SK-N-MC (cell line): ENCODE results near the gene RNF115.
"Not testable (repeated sequence)": the region's sequence is repeated elsewhere in the genome, so short reads cannot be mapped to it uniquely, and the experiment has no call there.

Experiments used
- DNase-seq: peaks from one replicate; pipeline ENCODE4 v3.0.0-alpha.2; 2011; ENCODE audit warnings: low read depth, low spot score
- H3K27ac ChIP-seq: fragments of 200-600 bp; sonication (generic); 2 replicates; pipeline ENCODE4 v1.5.1; 2016; ENCODE audit warnings: mixed run types
- H3K36me3 ChIP-seq: fragments of 200-600 bp; sonication (generic); 2 replicates; pipeline ENCODE4 v1.6.1; 2017; ENCODE audit warnings: antibody characterized with exemption, low read length, mixed read lengths; ENCODE audit not compliant: insufficient read depth
- H3K4me3 ChIP-seq: fragments of 200-600 bp; sonication (generic); 2 replicates; pipeline ENCODE4 v1.5.1; 2016
- H3K9ac ChIP-seq: fragments of 200-600 bp; sonication (generic); 2 replicates; pipeline ENCODE4 v1.8.0; 2017; ENCODE audit warnings: mixed run types, mixed read lengths; ENCODE audit not compliant: insufficient read length
- H3K9me3 ChIP-seq: fragments of 200-600 bp; sonication (generic); 2 replicates; pipeline ENCODE4 v1.6.1; 2017; ENCODE audit warnings: low read depth, mild to moderate bottlenecking, antibody characterized with exemption, low read length, moderate library complexity, mixed read lengths
- EZH2 ChIP-seq: fragments of 200-600 bp; sonication (generic); IDR thresholded peaks from one replicate; pipeline ENCODE4 v1.6.1; 2017; ENCODE audit warnings: antibody characterized with exemption
- FOXP2 ChIP-seq: optimal IDR thresholded peaks from 2 replicates; pipeline ENCODE3; 2011; ENCODE audit warnings: mild to moderate bottlenecking, moderate library complexity; ENCODE audit not compliant: insufficient read depth; ENCODE audit errors: extremely low read length, control extremely low read depth
- POLR2AphosphoS5 ChIP-seq: IDR thresholded peaks from 2 replicates; pipeline ENCODE4 v1.6.1; 2012; ENCODE audit warnings: mild to moderate bottlenecking, low read depth, low read length, borderline replicate concordance

RNF115 gene

GRCh38 chr1:145806844-145807243, 17.1 kb downstream of the RNF115 start:
- no peaks in the 10 kb centered on the region for H3K9me3 ChIP-seq
- no peak overlapping the region for H3K4me3 ChIP-seq
- H3K9ac ChIP-seq: no peak overlapping the region
- no peak for TF ChIP-seq FOXP2
- no peak for TF ChIP-seq EZH2
- no peak for TF ChIP-seq POLR2AphosphoS5
- no peak for DNase-seq
- no peak overlapping the region for H3K27ac ChIP-seq
- H3K36me3 ChIP-seq: no peaks in the 10 kb centered on the region

GRCh38 chr1:145806408-145806807, 17.5 kb downstream of the RNF115 start:
- no peak for TF ChIP-seq FOXP2
- DNase-seq: no peak
- no peak overlapping the region for H3K9ac ChIP-seq
- H3K9me3 ChIP-seq: no peaks in the 10 kb centered on the region
- no peaks in the 10 kb centered on the region for H3K36me3 ChIP-seq
- no peak overlapping the region for H3K4me3 ChIP-seq
- H3K27ac ChIP-seq: no peak overlapping the region

GRCh38 chr1:145805057-145805456, 18.8 kb downstream of the RNF115 start:
- Histone ChIP-seq H3K4me3 (no peak overlapping the region), H3K9me3 (no peaks in the 10 kb centered on the region), H3K9ac (no peak overlapping the region), H3K27ac (no peak overlapping the region), H3K36me3 (no peaks in the 10 kb centered on the region)
- no peak for TF ChIP-seq FOXP2
- no peak for TF ChIP-seq EZH2
- TF ChIP-seq POLR2AphosphoS5: no peak
- no peak for DNase-seq

GRCh38 chr1:145804235-145805045, 19.5 kb downstream of the RNF115 start:
- TF ChIP-seq EZH2 (no peak), FOXP2 (no peak), POLR2AphosphoS5 (no peak)
- H3K9me3 ChIP-seq: no peaks in the 10 kb centered on the region
- no peak overlapping the region for H3K27ac ChIP-seq
- H3K4me3 ChIP-seq: no peak overlapping the region
- DNase-seq: no peak
- H3K9ac ChIP-seq: no peak overlapping the region
- no peaks in the 10 kb centered on the region for H3K36me3 ChIP-seq

GRCh38 chr1:145799806-145800205, 24.1 kb downstream of the RNF115 start:
- Histone ChIP-seq H3K36me3 (no peaks in the 10 kb centered on the region), H3K27ac (no peak overlapping the region), H3K9me3 (0 out of 2 replicates have a peak, but pooled peaks cover 3% of the 10 kb centered on the region), H3K4me3 (no peak overlapping the region), H3K9ac (no peak overlapping the region)
- TF ChIP-seq POLR2AphosphoS5: no peak
- no peak for TF ChIP-seq EZH2
- TF ChIP-seq FOXP2: no peak
- no peak for DNase-seq

GRCh38 chr1:145796753-145797152, 27.1 kb downstream of the RNF115 start:
- Histone ChIP-seq H3K9ac (no peak overlapping the region), H3K4me3 (no peak overlapping the region), H3K27ac (no peak overlapping the region), H3K9me3 (0 out of 2 replicates have a peak, but pooled peaks cover 3% of the 10 kb centered on the region), H3K36me3 (no peaks in the 10 kb centered on the region)
- TF ChIP-seq FOXP2: no peak
- no peak for TF ChIP-seq POLR2AphosphoS5
- DNase-seq: no peak

- TF ChIP-seq POLR2AphosphoS5: no peak
- TF ChIP-seq FOXP2: no peak
- no peak for TF ChIP-seq EZH2
- Histone ChIP-seq H3K27ac (no peak overlapping the region), H3K9ac (no peak overlapping the region), H3K4me3 (no peak overlapping the region), H3K36me3 (no peaks in the 10 kb centered on the region), H3K9me3 (0 out of 2 replicates have a peak, but pooled peaks cover 3% of the 10 kb centered on the region)
- DNase-seq: no peak
Measured at GRCh38 chr1:145795257-145795881, 28.5 kb downstream of the RNF115 start.

- no peak overlapping the region for H3K4me3 ChIP-seq
- DNase-seq: no peak
- H3K9me3 ChIP-seq: 0 out of 2 replicates have a peak, but pooled peaks cover 3% of the 10 kb centered on the region
- no peak overlapping the region for H3K9ac ChIP-seq
- H3K27ac ChIP-seq: no peak overlapping the region
- TF ChIP-seq POLR2AphosphoS5 (no peak), EZH2 (no peak), FOXP2 (no peak)
- H3K36me3 ChIP-seq: peaks cover 9% of the 10 kb centered on the region; the same call in 1 of the 2 replicates
Measured at GRCh38 chr1:145792484-145792883, 31.4 kb downstream of the RNF115 start.

- H3K9ac ChIP-seq, H3K4me3 ChIP-seq, H3K9me3 ChIP-seq, H3K27ac ChIP-seq, DNase-seq, H3K36me3 ChIP-seq: not testable (repeated sequence)
Measured at GRCh38 chr1:145791860-145792259, 32.0 kb downstream of the RNF115 start.
